Measurements from ENCODE around the gene TNFRSF8. TPM values are rescaled to one million over a fixed set of nuclear protein-coding genes. Genes with fewer than 3 reads are reported as not detected.

TNFRSF8 gene
- total and polyA plus RNA-seq, 9 of the 15 experiments (the other 6 are each of a cell fraction or from before 2014, with no cell fraction given): 3.5 to 38.4 (median 17.1) TPM

- peak; percentile 46 for TF ChIP-seq CHD4 (IDR thresholded peaks at IDR 0.05; ENCODE audit: insufficient read depth, insufficient replicate concordance, low read depth, low read length, poor library complexity, severe bottlenecking)
- no peak for TF ChIP-seq SAFB2 (IDR thresholded peaks at IDR 0.05; ENCODE audit: borderline replicate concordance, low read depth, low read length, severe bottlenecking)
- peak; percentile 46 for TF ChIP-seq ESRRA (IDR thresholded peaks at IDR 0.05; ENCODE audit: borderline replicate concordance, low read depth)
These were observed 116.6 kb downstream of the TNFRSF8 start (continued) for GRCh38 chr1:12179676-12180075.

GRCh38 chr1:12180315-12180714 is 117.2 kb downstream of the TNFRSF8 start:
- H3K36me3 ChIP-seq (ENCODE audit: control insufficient read depth, insufficient read depth, low read length): peaks cover 21% of the 10 kb centered on the region; the same call in 2 of the 3 replicates
- no peak overlapping the region for H2AFZ ChIP-seq (ENCODE audit: low read depth, low read length)
- H3K4me2 ChIP-seq (ENCODE audit: insufficient read depth, low read length): no peak overlapping the region
- no peak for FAIRE-seq
- H3K9ac ChIP-seq (ENCODE audit: insufficient read depth in 1 of 2, low read depth in 2 of 2, low read length in 2 of 2): peak overlapping the region in 1 of 2 experiments; percentile 31; a peak in 1 of 4 replicates
- ChIA-PET CTCF (ENCODE audit: low intra/inter-chr PET ratio) (no interaction called here), POLR2A (interaction anchor here (0.7 to 3.1 kb wide), 3 partner anchors 12 to 38 kb away, joined by 3 to 18 read pairs (median 3); no protein-coding TSS in a partner anchor)
- no peak for DNase-seq (ENCODE audit: extremely low read depth in 1 of 4, low spot score in 3 of 4)
- no peak overlapping the region for H3K27ac ChIP-seq (ENCODE audit: extremely low read depth, low read depth, low read length)
- no peaks in the 10 kb centered on the region for H3K27me3 ChIP-seq (ENCODE audit: control insufficient read depth in 2 of 2, insufficient read depth in 2 of 2, low read length in 2 of 2)
- peaks cover 39% of the 10 kb centered on the region for H4K20me1 ChIP-seq (replicated peaks; ENCODE audit: control insufficient read depth, insufficient read depth, low read length)
- in situ Hi-C loops (cut with MboI) (no loop called here), intact Hi-C loops (cut with micrococcal nuclease) (no loop called here)
- peaks cover 13 to 42% of the 10 kb centered on the region in 2 experiments for H3K4me1 ChIP-seq (replicated peaks in 1 of 2; ENCODE audit: control insufficient read depth in 2 of 2, insufficient read depth in 2 of 2, low read length in 2 of 2)
- peaks cover 4% of the 10 kb centered on the region for H3K9me1 ChIP-seq (ENCODE audit: control insufficient read depth, insufficient read depth, low read length)
- ATAC-seq: no peak
- TF ChIP-seq NFIX (CRISPR knock-in tag; IDR thresholded peaks at IDR 0.05; ENCODE audit: low read depth): no peak
- no peak for TF ChIP-seq NR2C2 (CRISPR knock-in tag; IDR thresholded peaks at IDR 0.05)
- TF ChIP-seq NR2C2 (tag; IDR thresholded peaks at IDR 0.05): no peak
- TF ChIP-seq RB1 (IDR thresholded peaks at IDR 0.05; ENCODE audit: low read depth): no peak
- no peak for TF ChIP-seq ZNF277 (CRISPR knock-in tag; IDR thresholded peaks at IDR 0.05; ENCODE audit: borderline replicate concordance)
- peak; percentile 68 for TF ChIP-seq CEBPB (tag; IDR thresholded peaks at IDR 0.05)
- TF ChIP-seq PPARD (CRISPR knock-in tag; IDR thresholded peaks at IDR 0.05): no peak
- TF ChIP-seq POLR2AphosphoS5 (IDR thresholded peaks at IDR 0.05; ENCODE audit: control insufficient read depth, insufficient read depth, low read depth, low read length): no peak
- no peak for TF ChIP-seq NCOA1 (IDR thresholded peaks at IDR 0.05; ENCODE audit: low read depth)
- H3K9me3 ChIP-seq (replicated peaks; ENCODE audit: control insufficient read depth, insufficient read depth, low read depth, low read length): no peaks in the 10 kb centered on the region
- peaks cover 24% of the 10 kb centered on the region for H3K79me2 ChIP-seq (ENCODE audit: control insufficient read depth, insufficient read depth, low read length)
- BruUV-seq (replicated peaks): no TSS peak
- 71% methylated on average over 10 of the region's 10 CpGs for WGBS (ENCODE audit: insufficient coverage, low coverage, missing lambda C conversion rate)
- no peak overlapping the region for H3K4me3 ChIP-seq
